HK-2 (cell line): Measurements from ENCODE around the gene POGLUT3.
A peak's percentile ranks its signal among the peaks of the same experiment; 100 is the strongest.

Experiments used
- DNase-seq: peaks from one replicate; pipeline ENCODE4 v3.0.0-alpha.2; 2018; ENCODE audit not compliant: unreplicated experiment

Gene POGLUT3

DNA sequence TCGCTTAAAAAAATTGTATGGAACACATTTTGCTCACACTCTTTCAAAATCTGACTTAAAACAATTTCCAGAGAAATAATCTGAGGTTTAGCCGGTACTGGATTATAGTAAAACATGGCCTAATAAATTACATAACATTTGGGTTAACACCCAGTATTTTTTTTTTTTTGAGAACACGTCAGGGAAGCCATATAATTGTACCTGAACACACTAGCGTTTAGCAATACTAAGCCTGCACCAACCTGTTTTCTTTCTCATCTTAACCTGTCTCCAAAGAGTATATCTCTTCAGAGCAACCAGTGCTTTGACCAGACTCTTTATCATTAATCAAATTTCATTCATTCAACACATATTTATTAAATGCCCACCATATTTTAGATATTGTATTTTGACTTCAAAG is 2.0 kb upstream of the POGLUT3 start:
- DNase-seq = no peak

DNA sequence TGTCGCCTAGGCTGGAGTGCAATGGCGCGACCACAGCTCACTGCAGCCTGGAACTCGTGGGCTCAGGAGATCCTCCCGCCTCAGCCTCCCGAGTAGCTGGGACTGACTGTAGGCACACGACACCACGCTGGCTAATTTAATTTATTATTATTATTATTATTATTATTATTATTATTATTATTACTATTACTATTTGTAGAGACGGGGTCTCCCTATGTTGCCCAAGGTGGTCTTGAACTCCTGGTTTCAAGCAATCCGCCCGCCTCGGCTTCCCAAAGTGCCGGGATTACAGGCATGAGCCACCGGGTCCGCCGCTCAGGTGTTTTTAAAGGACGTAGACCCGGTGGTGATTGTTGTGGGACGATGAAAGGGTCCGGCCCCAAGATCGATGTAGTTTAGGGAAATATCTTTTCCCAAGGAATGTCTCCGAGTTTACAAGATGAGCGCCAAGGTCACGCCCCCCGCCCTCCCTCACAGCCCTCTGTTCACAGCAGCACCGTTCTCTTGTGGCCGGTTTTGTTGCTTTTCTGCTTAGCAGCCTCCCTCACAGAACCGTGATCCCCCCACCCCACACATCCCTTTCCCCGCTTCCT is 728 bp upstream of the POGLUT3 start:
- DNase-seq = no peak

DNA sequence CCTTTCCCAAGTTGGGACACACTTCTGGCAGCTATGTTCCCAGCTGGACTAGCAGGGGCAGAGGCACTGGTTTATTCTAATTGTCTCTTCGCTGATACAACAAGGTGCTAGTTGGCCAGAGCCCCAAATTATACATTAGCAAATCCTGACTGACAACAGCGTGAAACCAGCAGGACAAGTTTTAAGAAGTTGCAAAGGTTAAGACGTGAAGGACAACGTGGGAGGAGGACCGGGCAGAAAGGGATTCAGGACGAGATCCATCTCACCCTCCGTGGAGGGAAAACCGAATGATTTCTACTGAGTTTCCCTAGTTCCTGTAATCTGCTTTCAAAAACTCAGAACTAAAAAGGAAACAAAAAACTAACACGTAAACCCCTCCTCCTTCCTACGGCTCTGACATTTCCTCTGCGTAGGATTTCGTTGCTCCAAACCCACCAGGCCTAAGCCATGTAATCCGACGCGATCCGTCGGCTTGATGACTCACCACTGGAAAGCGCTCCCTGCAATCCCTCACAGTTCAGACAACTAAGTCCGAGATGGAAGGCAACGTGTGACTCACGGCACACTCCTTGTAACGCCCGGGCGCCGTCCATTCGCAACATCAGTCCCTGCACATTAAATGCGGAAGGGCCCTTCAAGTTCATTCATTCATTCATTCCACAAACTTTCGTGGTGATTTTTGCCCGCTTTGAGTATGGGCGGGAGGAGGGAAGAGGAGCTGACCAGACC is 703 bp downstream of the POGLUT3 start:
- peak; percentile 85 for DNase-seq

DNA sequence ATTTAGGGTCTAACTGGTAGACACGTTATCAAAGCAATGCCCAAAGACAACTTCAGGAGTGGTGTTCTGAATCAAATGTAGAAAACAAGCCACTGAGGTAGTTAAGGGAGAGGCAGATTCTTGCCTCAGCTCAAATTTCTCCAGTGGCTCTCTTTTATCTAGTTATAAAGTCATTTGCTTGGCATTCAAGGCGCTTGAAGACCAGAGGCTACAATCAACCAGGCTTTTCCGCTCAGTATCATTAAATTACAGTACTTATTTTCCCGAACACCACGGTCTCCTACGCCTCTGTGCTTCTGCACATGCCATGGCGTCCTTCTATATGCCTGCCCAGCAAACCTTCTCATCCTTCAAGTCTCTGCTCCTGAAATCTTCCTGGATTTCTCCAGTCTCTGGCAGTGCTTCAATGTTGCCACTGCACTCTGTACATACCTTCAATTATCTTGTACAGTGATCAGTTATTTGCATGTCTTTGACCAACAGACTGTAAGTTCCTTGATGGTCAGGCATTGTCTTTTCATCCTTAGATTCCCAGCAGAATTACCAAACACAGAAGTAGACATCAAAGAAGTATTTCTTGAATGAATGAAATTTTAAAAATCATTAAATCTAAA is 1.4 kb downstream of the POGLUT3 start:
- no peak for DNase-seq

DNA sequence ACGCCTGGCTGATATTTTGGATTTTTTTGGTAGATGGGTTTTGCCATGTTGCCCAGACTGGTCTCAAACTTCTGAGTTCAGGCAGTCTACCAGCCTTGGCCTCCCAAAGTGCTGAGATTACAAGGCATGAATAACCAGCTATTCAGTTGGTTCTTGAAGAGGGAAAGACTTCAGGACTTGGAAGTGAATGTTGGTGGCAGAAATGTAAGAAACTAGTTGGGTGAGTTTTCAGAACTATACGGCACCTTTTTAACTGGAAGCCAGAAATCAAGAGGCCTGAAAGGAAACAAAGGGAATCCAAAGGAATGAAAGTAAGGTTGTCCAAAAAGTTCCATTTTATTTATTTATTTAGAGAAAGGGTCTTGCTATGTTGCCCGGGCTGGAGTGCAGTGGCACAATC is 2.9 kb downstream of the POGLUT3 start:
- DNase-seq = no peak

DNA sequence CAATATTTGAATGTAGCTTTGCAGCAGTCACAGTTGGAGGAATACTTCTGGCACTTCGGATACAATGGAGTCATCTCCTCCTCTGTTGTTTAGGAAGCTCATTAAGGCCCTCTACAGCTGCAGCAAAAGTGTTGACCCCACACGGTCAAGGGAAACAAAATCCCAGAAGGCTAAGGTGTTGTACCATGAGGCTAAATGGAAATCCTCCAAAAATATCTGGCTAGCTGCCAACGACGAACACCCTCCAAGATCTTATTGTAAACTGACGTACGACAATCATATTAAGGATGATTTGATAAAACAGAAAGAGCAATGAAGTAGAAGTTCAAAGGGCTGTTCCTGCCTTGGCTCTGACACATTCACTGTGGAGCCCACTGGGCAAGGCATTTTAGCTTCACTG is 4.0 kb downstream of the POGLUT3 start:
- DNase-seq = no peak

DNA sequence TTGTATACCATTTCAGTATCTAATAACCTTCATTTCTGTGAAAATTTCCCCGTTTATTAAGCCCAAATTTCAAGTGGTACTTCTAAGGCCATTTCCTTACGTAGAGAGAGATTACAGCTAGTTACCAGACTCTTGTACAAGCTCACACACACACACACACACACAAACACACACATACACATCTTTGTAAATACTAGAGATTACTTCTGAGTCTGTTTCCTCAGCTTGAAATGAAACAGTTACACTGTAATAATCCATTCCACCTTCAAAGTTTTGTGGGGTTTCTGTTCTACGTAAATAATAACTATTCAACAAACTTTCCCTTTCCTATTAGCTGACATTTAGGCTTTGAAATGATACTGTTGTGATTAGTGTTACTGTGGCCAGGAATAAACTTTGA is 6.2 kb downstream of the POGLUT3 start:
- DNase-seq = no peak

DNA sequence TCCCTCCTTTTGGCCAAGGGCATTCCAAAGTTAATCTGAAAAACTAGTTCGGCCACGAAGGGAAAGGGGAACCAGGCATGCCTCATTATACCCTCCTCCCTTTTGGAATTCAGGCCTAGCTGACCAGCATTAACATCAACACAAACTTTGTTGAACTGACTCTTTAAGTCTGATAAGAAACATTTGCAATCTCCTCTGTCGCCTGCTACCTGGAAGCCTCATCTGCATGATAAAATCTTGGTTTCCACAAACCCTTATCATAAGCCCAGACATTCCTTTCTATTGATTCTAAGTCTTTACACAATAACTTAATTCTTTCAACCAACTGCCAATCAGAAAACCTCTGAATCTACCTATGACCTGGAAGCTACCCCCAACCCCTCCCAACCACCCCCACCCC is 11.4 kb downstream of the POGLUT3 start:
- DNase-seq = no peak

DNA sequence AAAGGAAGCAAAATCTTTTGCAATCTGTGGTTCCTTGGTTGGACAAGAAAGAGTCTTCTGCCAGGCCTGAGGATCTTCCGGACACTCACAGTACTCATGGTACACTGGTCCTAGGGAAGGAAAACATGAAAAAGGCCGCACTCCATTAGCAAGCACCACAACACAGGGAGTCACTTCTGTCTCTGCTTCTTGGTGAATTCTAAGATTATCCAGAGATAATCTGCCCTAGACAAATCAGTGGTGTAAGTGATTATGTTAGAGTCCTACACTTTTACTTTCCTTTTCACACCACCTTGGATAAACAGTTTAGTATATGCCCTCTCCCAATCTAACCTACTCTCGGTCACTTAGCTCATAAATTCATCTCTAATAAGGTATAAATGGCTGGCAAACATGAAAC is 11.9 kb downstream of the POGLUT3 start:
- no peak for DNase-seq

DNA sequence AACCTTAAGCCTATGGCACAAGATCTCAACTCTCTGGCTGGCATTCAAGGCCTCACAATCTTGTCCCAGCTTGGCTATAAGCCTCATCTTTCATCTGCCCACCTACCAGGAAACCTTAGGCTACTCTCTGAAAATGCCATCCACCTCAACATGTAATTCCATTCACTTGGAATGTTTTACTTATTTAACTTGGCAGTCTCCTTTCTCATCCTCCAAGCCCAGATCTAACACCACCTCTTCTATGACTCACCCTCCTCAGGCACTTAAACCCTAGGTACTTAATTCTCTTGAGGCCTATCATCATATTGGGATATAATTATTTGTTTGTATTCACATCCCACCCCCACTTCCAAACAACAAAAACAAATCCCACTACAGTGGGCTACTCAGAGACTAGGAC is 15.0 kb downstream of the POGLUT3 start:
- DNase-seq = no peak

DNA sequence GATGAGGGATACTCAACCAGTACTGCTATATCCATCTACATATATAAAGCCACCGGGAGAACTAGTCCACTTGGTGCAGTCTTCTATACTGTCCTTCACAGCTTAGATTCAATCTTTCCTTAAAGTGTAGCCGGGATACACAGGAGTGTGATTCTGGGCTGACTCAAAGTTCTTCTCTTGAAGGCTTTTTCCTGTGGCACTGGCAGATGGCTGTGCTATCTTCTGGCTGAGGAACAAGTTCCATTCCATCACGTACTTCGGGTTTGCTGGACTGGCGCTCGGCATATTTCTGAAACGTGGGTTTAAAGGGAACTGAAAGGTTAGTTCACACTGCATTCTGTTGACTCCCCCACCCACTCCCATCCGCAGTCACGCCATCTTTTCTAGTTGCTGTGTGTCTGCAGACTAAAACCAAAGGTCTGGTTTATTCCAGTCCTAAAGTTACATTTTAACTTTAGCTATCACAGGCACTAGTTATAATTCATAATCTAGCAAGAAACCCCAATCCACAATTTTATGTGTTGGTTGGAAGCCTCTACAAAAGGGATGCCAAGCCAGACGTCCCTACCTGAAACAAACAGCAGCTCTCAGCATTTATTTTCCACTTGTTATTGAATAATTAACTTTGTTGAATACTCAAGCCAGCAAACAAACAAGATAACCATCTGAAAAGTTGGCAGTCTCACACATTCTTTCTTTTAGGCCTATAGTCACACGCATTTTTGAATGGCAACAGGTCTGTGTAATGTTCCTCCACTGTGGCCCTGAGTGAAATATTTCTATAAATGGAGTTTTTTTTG is 23.3 kb downstream of the POGLUT3 start:
- DNase-seq = no peak

DNA sequence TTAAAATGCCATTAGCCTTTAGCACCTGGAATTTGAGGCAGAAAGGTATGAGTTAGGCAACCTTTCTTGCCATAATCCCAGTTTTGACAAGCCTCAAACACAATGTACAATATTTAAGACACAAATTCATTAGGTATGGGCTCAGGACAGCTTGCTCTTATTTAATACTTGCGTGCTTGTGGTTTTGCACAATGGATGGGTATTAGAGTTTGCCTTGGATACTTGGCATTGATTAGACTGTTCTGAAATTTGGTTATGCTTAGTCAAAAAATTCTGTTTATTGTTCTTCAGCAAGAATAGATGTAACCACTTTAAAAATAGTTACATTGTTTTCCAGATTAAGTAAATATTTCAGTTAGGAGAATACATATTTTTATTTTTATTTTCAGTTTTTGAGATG is 25.5 kb downstream of the POGLUT3 start:
- DNase-seq = no peak

DNA sequence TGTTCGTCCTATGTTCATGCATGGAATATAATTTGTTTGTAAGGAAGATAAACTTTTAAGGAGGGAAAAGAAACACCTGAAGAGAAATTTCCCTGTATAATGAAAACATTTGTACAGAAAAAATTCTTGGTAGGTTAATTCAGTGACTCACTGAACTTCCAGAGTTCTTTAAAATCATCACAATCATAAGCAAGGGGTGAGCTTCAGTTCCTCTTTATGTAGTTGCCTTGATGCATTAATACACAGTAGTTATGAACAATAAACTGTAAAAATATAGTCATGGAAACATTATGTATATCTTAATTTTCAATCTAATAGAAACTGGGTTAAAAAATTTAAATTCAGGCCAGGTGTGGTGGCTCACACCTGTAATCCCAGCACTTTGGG is 29.7 kb downstream of the POGLUT3 start:
- no peak for DNase-seq

DNA sequence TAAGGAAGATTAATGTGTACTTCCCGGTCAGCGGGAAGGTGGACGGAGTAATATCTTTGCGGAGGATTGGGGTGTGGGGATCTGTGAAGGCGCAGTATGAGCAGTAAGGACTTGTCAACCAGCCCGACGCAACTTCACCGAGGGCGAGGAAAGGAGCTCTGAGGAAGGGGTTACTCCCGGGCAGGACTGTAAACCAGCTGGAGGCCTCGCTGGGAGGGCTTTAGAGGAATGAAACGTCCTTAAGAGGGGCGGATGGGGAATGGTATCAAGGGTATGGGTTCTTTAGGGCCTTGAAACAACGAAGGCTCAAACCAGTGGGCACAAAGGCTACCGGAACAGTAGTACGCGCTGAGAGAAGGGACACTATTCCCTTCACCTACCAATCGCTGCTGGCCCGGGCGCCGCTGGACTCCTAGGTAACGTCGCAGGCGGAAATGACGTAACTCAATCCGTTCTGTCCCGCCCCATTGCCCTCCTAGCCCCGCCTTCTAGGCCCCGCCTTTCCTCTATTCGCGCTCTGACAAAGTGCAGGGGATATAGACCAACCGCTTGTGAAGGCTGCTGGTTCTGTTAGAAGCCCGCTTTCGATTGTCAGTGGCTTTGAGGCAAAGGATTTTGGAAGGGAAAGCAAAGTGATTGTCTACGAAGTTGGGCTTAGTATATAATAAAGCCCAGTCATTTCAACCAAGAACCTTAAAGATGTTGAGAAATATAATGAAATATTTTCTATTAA is 30.9 kb downstream of the POGLUT3 start, which contains the start of gene C11orf65:
TSS of gene C11orf65 (minus strand) at position 439 of the 733 bp plus-strand sequence. CDS start 5,970 bp downstream, outside the sequence.
- DNase-seq = peak; percentile 90

DNA sequence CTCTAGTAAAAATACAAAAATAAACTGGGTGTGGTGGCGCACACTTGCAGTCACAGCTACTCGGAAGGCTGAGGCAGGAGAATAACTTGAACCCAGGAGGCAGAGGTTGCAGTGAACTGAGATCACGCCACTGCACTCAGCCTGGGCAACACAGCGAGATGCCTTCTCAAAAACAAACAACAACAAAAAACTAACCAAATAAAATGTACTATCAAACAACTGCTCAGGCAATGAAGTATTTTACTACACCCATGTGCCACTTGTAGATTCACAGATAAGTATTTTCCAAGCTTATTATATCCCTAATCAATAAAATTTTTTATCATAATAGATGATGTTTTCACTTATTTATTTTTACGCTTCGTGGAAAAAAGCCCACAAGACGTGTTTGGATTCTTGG is 31.8 kb downstream of the POGLUT3 start:
- DNase-seq = no peak

DNA sequence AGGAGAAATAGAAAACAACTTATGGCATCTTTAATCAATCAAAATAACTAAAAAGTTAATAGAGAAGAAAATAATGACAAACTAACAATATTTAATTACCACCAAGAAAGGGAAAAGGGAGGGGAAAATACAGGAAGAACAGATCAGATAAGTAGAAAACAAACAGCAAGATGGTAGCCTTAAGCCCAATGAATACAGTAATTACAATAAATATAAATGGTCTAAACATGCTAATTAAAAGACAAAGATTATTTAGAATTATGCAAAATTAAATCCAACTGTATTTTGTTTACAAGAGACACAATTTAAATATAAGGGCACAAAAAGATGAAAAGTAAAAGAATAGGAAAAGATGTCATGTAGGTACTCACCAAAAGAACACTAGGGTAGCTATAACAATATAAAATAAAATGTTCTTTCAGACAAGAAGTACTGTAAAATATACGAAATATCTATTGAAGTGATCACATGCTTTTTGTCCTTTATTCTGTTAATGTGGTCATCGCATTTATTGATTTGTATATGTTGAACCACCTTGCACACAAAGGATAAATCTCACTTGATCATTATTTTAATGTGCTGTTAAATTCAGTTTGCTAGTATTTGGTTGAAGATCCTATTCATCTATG is 44.9 kb downstream of the POGLUT3 start:
- DNase-seq = no peak
